ENCODE measurements around the gene USHBP1. TPM values are rescaled to one million over a fixed set of nuclear protein-coding genes. Genes with fewer than 3 reads are reported as not detected.
A peak's percentile ranks its signal among the peaks of the same experiment; 100 is the strongest.

Gene USHBP1
- total RNA-seq, 3 donors from 2014 or later: 0.52 to 2.6 (median 2.2) TPM

DNA sequence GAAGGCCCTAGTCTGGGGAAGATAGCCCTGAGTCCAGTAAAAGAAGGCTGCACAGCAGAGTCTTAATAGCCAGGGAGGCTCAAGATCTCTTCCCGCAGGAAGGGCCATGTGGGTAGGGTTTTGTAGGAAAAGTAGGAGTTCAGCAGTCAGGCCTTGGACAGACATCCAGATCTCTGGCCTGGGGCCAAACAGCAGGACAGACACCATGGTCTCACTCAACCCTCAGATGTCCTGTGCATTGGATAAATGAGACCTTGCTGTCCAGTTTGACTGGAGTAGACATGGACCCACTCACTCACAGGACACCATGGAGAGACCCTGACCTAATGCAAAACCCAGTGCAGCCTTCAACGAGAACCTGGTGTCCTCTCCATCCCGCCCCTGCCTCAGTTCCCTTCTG lies 34.7 kb downstream of the USHBP1 start:
- H3K9me3 ChIP-seq: no peaks in the 10 kb centered on the region
- peaks cover 11% of the 10 kb centered on the region for H3K36me3 ChIP-seq (ENCODE audit: low read depth)
- H3K4me3 ChIP-seq: no peak overlapping the region
- TF ChIP-seq, protein P1, sequence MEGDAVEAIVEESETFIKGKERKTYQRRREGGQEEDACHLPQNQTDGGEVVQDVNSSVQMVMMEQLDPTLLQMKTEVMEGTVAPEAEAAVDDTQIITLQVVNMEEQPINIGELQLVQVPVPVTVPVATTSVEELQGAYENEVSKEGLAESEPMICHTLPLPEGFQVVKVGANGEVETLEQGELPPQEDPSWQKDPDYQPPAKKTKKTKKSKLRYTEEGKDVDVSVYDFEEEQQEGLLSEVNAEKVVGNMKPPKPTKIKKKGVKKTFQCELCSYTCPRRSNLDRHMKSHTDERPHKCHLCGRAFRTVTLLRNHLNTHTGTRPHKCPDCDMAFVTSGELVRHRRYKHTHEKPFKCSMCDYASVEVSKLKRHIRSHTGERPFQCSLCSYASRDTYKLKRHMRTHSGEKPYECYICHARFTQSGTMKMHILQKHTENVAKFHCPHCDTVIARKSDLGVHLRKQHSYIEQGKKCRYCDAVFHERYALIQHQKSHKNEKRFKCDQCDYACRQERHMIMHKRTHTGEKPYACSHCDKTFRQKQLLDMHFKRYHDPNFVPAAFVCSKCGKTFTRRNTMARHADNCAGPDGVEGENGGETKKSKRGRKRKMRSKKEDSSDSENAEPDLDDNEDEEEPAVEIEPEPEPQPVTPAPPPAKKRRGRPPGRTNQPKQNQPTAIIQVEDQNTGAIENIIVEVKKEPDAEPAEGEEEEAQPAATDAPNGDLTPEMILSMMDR (IDR thresholded peaks at IDR 0.05): no peak
- intact Hi-C loops (cut with DNase I, micrococcal nuclease): no loop called here
- DNase-seq (no peak), ATAC-seq (no peak)
- peaks cover 8% of the 10 kb centered on the region for H3K4me1 ChIP-seq (ENCODE audit: low read depth)

DNA sequence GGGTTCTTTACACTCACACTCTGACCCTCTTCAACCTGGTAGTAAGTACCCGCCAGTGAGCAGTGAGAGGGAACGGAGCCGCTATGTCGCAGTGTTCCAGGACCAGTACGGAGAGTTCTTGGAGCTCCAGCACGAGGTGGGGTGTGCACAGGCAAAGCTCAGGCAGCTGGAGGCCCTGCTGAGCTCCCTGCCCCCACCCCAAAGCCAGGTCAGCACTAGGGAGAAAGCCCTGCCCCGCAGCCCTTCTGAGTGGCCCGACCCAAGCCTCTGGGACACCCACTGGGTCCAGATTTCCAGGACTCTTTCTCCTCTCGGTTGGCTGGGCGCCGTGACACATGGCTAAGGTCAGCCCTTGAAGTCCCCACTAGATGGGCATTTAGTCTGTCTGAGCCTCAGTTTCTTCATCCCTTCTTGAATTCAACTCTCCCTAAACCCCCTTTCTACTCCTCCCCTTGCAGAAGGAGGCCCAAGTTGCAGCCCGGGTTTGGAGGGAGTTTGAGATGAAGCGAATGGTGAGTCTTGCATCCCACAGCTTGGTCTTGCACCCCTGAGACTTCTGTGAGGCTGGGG lies 36.7 kb downstream of the USHBP1 start:
- DNase-seq (no peak), ATAC-seq (no peak)
- Histone ChIP-seq H3K36me3 (ENCODE audit: low read depth) (peaks cover 11% of the 10 kb centered on the region), H3K9me3 (no peaks in the 10 kb centered on the region), H3K4me1 (ENCODE audit: low read depth) (peaks cover 6% of the 10 kb centered on the region), H3K4me3 (no peak overlapping the region)
- TF ChIP-seq, protein P1 (IDR thresholded peaks at IDR 0.05): no peak
- intact Hi-C loops (cut with DNase I, micrococcal nuclease): no loop called here

DNA sequence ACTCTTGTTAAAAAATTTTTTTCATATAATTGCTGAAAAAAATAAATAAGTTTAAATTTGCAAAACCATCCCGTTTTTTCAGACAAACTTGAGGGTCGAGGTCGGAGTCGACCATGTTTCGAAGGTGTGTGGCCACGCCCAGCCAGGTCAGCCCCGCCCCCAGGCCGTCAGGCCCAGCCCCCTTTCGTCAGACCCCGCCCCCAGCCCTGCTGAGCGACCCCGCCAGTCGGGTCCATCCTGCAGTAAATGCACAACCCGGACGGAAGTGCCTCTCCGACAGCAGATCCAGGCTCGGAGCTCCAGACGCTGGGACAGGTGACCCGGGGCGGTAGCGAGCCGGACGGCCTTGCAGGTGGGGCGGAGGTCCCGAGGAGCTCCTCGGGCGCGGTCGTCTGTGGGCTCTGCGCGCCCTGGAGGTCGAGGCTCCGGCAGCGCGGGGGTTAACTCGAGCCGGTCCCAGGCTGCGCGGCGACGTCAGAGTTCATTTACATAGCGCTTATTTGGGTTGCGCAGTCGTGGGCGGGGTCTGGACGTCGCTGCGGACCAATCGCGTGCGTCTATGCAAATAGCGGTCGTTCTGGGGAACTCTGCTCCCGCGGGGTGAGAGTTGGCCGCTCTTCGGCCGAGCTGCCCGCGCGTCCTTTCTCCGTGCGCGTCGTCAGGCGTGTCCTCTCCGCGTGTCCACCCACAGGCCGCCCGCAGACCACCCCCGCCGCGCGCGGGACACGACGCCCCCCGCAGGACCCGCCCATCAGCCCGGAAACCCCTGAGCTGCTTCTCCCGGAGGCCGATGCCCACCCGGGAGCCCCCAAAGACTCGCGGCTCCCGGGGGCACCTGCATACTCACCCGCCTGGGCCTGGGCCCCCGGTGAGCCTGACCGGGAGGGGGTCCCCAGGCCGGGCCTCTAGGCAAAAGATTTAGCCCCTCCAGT lies 38.3 kb downstream of the USHBP1 start, which contains the start of gene OCEL1:
Gene OCEL1, plus strand, starts transcription at position 225 of the 932 bp plus-strand sequence. Its CDS starts 22 bp downstream, at position 247.
- Histone ChIP-seq H3K4me1 (ENCODE audit: low read depth) (peaks cover 6% of the 10 kb centered on the region), H3K4me3 (peak within 1 kb of the TSS; percentile 30), H3K36me3 (ENCODE audit: low read depth) (no peaks in the 10 kb centered on the region), H3K9me3 (no peaks in the 10 kb centered on the region)
- DNase-seq (peak; percentile 97 to 99 (median 99)), ATAC-seq (peak; percentile 95)
- intact Hi-C loops (cut with DNase I, micrococcal nuclease): no loop called here
- TF ChIP-seq, protein P1 (IDR thresholded peaks at IDR 0.05): no peak

DNA sequence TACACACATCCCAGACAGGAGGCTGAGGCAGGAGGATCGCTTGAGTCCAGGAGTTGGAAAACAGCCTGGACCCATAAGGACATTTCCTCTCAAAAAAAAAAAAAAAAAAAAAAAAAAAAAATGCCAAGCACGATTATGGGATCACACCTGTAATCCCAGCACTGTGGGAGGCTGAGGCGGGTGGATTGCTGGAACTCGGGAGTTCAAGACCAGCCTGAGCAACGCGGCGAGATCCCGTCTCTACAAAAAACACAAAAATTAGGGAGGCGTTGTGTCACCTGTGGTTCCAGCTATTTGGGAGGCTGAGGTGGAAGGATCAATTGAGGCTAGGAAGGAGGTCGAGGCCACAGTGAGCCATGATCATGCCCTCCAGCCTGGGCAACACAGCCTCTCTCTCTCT lies 39.5 kb downstream of the USHBP1 start:
- Histone ChIP-seq H3K4me1 (ENCODE audit: low read depth) (peaks cover 6% of the 10 kb centered on the region), H3K4me3 (no peak overlapping the region)

DNA sequence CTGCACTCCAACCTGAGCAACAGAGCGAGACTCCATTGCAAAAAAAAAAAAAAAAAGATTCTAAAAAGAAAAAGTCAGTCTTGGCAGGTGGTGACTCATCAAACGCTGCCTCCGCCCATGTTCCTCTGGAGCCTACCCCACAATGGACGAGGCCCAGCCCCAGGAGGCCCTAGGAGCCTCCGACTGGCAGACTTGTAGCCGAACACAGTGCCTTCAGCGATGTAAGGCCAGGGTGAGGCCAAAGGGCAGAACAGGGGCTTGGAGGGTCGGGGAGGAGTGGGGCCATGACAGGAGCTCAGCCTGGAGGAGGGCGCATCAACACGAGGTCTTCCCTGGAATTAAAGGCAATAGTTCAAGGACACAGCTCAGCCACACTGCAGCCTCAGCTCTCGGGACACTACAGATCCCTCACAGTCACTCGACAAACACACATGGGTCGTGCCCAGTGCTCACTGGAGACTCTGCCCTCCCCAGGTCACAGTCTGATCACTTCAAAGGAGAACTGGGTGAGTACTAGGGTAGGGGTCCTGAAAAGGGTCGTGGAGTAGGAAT lies 44.3 kb downstream of the USHBP1 start:
- Histone ChIP-seq H3K4me3 (no peak overlapping the region), H3K9me3 (no peaks in the 10 kb centered on the region), H3K36me3 (ENCODE audit: low read depth) (no peaks in the 10 kb centered on the region), H3K4me1 (ENCODE audit: low read depth) (no peaks in the 10 kb centered on the region)
- DNase-seq (peak in 2 of 3 donors; percentile 47 to 59), ATAC-seq (peak; percentile 63)
- intact Hi-C loops (cut with DNase I, micrococcal nuclease): no loop called here
- TF ChIP-seq, protein P1 (IDR thresholded peaks at IDR 0.05): no peak

More for the DNA sequence above, 39.5 kb downstream of the USHBP1 start:
- DNase-seq (no peak), ATAC-seq (no peak)
- Histone ChIP-seq H3K9me3 (no peaks in the 10 kb centered on the region), H3K36me3 (ENCODE audit: low read depth) (no peaks in the 10 kb centered on the region)
- TF ChIP-seq, protein P1 (IDR thresholded peaks at IDR 0.05): no peak
- intact Hi-C loops (cut with DNase I, micrococcal nuclease): no loop called here
